Sigmoid colon (tissue), 7 donors: ENCODE results near the gene POLR2M. TPM values are rescaled to one million over a fixed set of nuclear protein-coding genes. Genes with fewer than 3 reads are reported as not detected.

Source experiments
- DNase-seq: peaks from one replicate; pipeline ENCODE4 v3.0.0-alpha.2; 2019
- H3K27ac ChIP-seq, 4 donors: fragments of 200-600 bp; sonication (generic); one replicate each; pipeline ENCODE4 v1.5.1; 2016 to 2019; ENCODE audit warnings: mild to moderate bottlenecking in 1 of 4
- H3K27me3 ChIP-seq, 3 donors: fragments of 200-600 bp; sonication (generic); one replicate each; pipeline ENCODE4 v1.5.1; 2019; ENCODE audit warnings: mild to moderate bottlenecking in 1 of 3
- H3K36me3 ChIP-seq, 4 donors: fragments of 200-600 bp; sonication (generic); one replicate each; pipeline ENCODE4 v1.5.1; 2016 to 2019
- H3K4me1 ChIP-seq, 4 donors: fragments of 200-600 bp; sonication (generic); one replicate each; pipeline ENCODE4 v1.5.1; 2017 to 2019
- H3K4me3 ChIP-seq, 4 donors: fragments of 200-600 bp; sonication (generic); one replicate each; pipeline ENCODE4 v1.5.1; 2017 to 2019; ENCODE audit warnings: mild to moderate bottlenecking in 2 of 4, moderate library complexity in 1 of 4
- H3K9me3 ChIP-seq, 4 donors: fragments of 200-600 bp in 3 of 4; sonication (generic) in 3 of 4; one replicate each; pipeline versions ENCODE4 v1.5.1 to v1.6.1; 2013 to 2019
- EP300 ChIP-seq, 4 donors: sonication (generic); formaldehyde crosslinking; IDR thresholded peaks; one replicate each; pipeline ENCODE4 v1.6.1; 2017; ENCODE audit warnings: antibody characterized with exemption in 4 of 4
- POLR2A ChIP-seq, 2 donors: fragments of 450-650 bp; IDR thresholded peaks; one replicate each; pipeline ENCODE4 v1.6.1; 2016; ENCODE audit warnings: antibody characterized with exemption in 2 of 2, mild to moderate bottlenecking in 2 of 2, moderate library complexity in 2 of 2
- POLR2AphosphoS5 ChIP-seq, 4 donors: sonication (generic); formaldehyde crosslinking; IDR thresholded peaks; one replicate each; pipeline ENCODE4 v1.6.1; 2017; ENCODE audit warnings: antibody characterized with exemption in 4 of 4
- WGBS, 2 donors: extraction: QIAGEN DNeasy Blood & Tissue Kit; methylation state at CpG; one replicate each; pipeline ENCODE4 v1.1.7; 2013; 5-methylcytosine and 5-hydroxymethylcytosine counted together
- intact Hi-C: fragments of 100-400 bp; cut with DNase I; formaldehyde crosslinking; loops from one replicate; pipeline ENCODE4 v1.15.1; 2023
- polyA plus RNA-seq, 3 donors: library from polyadenylated mRNA; stranded (reverse); fragments of 200-250 nt; gene quantifications; one replicate each; pipeline ENCODE4 v1.2.3, GENCODE V29; 2013
- total RNA-seq, 4 donors: library from RNA; depleted of rRNA; stranded (reverse); fragments of >200 nt; gene quantifications; one replicate each; pipeline ENCODE4 v1.1.0, GENCODE V29; 2016
- TF ChIP-seq, protein P1 (sequence below), 4 experiments: fragments of 450-650 bp in 3 of 4; fragments of 200-600 bp in 1 of 4; IDR thresholded peaks; one replicate each; pipeline ENCODE4 v1.5.1; 2016 to 2019; ENCODE audit warnings: antibody characterized with exemption in 4 of 4, mild to moderate bottlenecking in 3 of 4, moderate library complexity in 2 of 4
- donor health status: healthy with polysubstance abuse.
- donor health status: Bipolar disorder and iron deficiency.
- donor health status: healthy.

Gene POLR2M
- total and polyA plus RNA-seq, 7 donors: 42.0 to 264 (median 119) TPM

DNA sequence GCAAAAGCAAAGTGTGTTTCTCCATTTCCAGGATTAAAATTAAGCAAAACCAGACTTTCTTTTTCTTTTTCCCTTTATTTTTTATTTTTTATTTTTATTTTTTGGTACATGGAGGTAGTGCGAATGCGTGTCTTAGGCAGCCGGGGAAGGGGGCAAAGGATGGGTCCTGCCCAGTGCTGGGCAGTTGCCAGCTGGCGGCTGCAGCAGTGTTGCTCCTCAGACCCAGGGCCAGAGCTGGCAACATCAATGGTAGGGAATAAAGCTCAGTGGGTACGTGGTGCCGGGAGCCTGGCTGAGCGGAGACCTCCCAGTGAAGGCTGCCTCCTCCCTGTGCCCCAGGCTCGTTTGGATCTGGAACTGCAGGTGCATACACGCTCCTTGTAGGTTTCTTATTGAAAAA, 46.3 kb downstream of the POLR2M start:
- WGBS, 2 donors: 86 to 89% methylated on average over 9 of the region's 9 CpGs

DNA sequence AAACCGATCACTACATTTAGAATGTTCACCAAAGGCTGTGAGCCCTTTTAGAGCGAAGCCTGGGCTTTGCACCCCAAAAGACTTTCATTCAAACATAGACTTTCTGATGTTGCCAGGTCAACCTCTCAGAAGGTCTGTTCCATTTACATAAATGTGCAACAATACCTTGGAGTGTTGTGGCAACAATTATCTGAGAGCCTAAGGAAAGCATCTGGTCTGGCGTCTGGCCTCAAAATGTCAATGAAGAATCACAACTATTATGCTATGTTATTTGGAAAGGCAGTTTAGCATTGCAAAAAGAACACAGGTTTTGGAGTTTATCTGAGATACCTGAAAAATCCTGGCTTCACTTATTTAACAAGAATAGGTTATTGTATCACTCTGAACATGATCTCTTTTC, 50.0 kb downstream of the POLR2M start:
- Histone ChIP-seq H3K36me3 (no peaks in the 10 kb centered on the region), H3K27ac (no peak overlapping the region), H3K4me1 (peaks cover 0 to 25% (median 16%) of the 10 kb centered on the region in 4 donors), H3K4me3 (no peak overlapping the region), H3K27me3 (no peaks in the 10 kb centered on the region), H3K9me3 (no peaks in the 10 kb centered on the region)
- intact Hi-C loops: no loop called here
- no peak for DNase-seq
- TF ChIP-seq EP300 (IDR thresholded peaks at IDR 0.05): no peak
- no peak for TF ChIP-seq POLR2A (IDR thresholded peaks at IDR 0.05)
- TF ChIP-seq POLR2AphosphoS5 (IDR thresholded peaks at IDR 0.05): no peak
- TF ChIP-seq, protein P1, sequence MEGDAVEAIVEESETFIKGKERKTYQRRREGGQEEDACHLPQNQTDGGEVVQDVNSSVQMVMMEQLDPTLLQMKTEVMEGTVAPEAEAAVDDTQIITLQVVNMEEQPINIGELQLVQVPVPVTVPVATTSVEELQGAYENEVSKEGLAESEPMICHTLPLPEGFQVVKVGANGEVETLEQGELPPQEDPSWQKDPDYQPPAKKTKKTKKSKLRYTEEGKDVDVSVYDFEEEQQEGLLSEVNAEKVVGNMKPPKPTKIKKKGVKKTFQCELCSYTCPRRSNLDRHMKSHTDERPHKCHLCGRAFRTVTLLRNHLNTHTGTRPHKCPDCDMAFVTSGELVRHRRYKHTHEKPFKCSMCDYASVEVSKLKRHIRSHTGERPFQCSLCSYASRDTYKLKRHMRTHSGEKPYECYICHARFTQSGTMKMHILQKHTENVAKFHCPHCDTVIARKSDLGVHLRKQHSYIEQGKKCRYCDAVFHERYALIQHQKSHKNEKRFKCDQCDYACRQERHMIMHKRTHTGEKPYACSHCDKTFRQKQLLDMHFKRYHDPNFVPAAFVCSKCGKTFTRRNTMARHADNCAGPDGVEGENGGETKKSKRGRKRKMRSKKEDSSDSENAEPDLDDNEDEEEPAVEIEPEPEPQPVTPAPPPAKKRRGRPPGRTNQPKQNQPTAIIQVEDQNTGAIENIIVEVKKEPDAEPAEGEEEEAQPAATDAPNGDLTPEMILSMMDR (IDR thresholded peaks at IDR 0.05): no peak
- 94 to 96% methylated on average over 3 of the region's 3 CpGs for WGBS, 2 donors

More for the DNA sequence above, 46.3 kb downstream of the POLR2M start:
- TF ChIP-seq, protein P1 (IDR thresholded peaks at IDR 0.05): no peak
- no peak for TF ChIP-seq EP300 (IDR thresholded peaks at IDR 0.05)
- TF ChIP-seq POLR2A (IDR thresholded peaks at IDR 0.05): no peak
- TF ChIP-seq POLR2AphosphoS5 (IDR thresholded peaks at IDR 0.05): no peak
- Histone ChIP-seq H3K4me3 (peak overlapping the region in 1 of 4 donors; percentile 20), H3K4me1 (peaks cover 0 to 11% (median 9%) of the 10 kb centered on the region in 4 donors), H3K36me3 (no peaks in the 10 kb centered on the region), H3K9me3 (no peaks in the 10 kb centered on the region), H3K27me3 (no peaks in the 10 kb centered on the region), H3K27ac (peak overlapping the region in 3 of 4 donors; percentile 63 to 72 (median 72))
- intact Hi-C loops: loop anchor here (2.0 to 5.0 kb wide), 2 partner anchors 108 to 314 kb away; partner anchors contain the start of gene ALDH1A2
- DNase-seq: no peak

DNA sequence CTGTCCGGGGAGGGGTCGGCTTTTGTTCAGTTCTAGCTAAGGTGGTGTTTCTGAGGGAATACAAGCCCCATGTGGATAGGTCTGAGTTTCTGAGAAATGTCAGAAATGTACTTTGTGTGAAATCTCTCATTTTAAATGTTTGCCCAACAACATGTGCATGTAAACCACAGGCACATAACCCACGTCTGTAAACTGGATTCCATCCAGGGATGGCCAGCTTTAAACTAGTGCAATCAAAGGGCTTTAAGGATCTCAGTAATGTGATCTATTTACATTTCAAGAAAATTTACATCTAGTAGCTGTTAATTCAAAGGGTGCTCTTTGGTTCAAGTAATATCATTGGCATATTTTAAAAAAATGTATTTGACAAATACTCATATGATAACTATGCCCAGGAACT, 52.0 kb downstream of the POLR2M start:
- TF ChIP-seq POLR2AphosphoS5 (IDR thresholded peaks at IDR 0.05): peak in 1 of 4 donors; percentile 9
- TF ChIP-seq, protein P1 (IDR thresholded peaks at IDR 0.05): no peak
- 68 to 72% methylated on average over 3 of the region's 3 CpGs for WGBS, 2 donors
- H3K27ac ChIP-seq: peak overlapping the region in 2 of 4 donors; percentile 77 to 80
- no peaks in the 10 kb centered on the region for H3K9me3 ChIP-seq
- intact Hi-C loops: no loop called here
- H3K27me3 ChIP-seq: no peaks in the 10 kb centered on the region
- DNase-seq: no peak
- no peaks in the 10 kb centered on the region for H3K36me3 ChIP-seq
- H3K4me1 ChIP-seq: peaks cover 0 to 22% (median 17%) of the 10 kb centered on the region in 4 donors
- H3K4me3 ChIP-seq: no peak overlapping the region

DNA sequence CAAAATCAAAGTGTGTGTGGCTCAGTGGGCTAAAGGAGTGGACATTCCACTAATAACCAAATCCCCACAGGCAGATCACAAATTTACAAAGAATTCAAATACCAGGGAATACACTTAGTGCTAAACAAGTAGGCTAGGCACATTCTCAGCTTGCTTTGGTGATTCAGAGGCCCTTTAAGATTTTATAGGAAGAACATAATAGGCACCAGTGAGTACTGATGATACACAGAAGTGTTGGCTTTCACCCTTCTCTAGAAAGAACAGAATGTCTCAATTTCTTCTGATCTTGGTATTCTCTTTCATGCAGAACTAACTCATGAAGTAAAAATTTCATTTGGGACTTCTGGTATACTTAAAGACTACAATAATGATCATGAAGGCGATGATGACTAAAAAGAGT, 55.0 kb downstream of the POLR2M start:
- TF ChIP-seq POLR2A (IDR thresholded peaks at IDR 0.05): no peak
- TF ChIP-seq POLR2AphosphoS5 (IDR thresholded peaks at IDR 0.05): peak in 3 of 4 donors; percentile 68 to 84 (median 76)
- TF ChIP-seq EP300 (IDR thresholded peaks at IDR 0.05): peak in 3 of 4 donors; percentile 74 to 91 (median 79)
- Histone ChIP-seq H3K27ac (peak overlapping the region in 3 of 4 donors; percentile 74 to 80 (median 77)), H3K36me3 (no peaks in the 10 kb centered on the region), H3K4me1 (peaks cover 0 to 22% (median 17%) of the 10 kb centered on the region in 4 donors), H3K4me3 (no peak overlapping the region), H3K27me3 (no peaks in the 10 kb centered on the region), H3K9me3 (no peaks in the 10 kb centered on the region)
- intact Hi-C loops: no loop called here
- no peak for DNase-seq
- 93 to 96% methylated on average over 1 of the region's 1 CpG for WGBS, 2 donors

DNA sequence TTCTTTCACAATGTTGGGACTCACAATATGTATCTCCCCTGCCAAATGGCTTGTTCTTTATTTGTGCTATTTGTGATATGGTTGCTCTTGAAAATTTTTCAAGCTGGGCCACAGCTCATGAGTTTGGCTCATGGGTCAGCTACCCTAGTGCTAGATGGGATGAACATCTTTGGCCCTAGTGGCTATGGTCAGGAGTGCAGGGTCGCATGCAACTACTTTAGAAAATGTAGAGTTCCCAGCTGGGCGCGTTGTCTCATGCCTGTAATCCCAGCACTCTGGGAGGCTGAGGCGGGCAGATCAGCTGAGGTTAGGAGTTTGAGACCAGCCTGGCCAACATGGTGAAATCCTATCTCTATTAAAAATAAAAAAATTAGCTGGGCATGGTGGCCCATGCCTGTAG, 55.8 kb downstream of the POLR2M start:
- intact Hi-C loops: no loop called here
- no peak for TF ChIP-seq POLR2AphosphoS5 (IDR thresholded peaks at IDR 0.05)
- TF ChIP-seq, protein P1 (IDR thresholded peaks at IDR 0.05): peak in 1 of 4 experiments; percentile 32
- H3K9me3 ChIP-seq: no peaks in the 10 kb centered on the region
- 92 to 95% methylated on average over 4 of the region's 4 CpGs for whole genome bisulfite sequencing, 2 donors
- H3K27ac ChIP-seq: peak overlapping the region in 3 of 4 donors; percentile 74 to 80 (median 77)
- no peaks in the 10 kb centered on the region for H3K36me3 ChIP-seq
- peaks cover 0 to 22% (median 17%) of the 10 kb centered on the region in 4 donors for H3K4me1 ChIP-seq
- no peak for DNase-seq
- no peaks in the 10 kb centered on the region for H3K27me3 ChIP-seq
- no peak overlapping the region for H3K4me3 ChIP-seq
